NCI-H146 treated with DMSO at 0.1 percent for 48 hours (cell line): ENCODE results near the gene COA3.
"Not testable (repeated sequence)": the region's sequence is repeated elsewhere in the genome, so short reads cannot be mapped to it uniquely, and the experiment has no call there.

Experiments
- DNase-seq: peaks from one replicate; lab custom pipeline; 2025; ENCODE audit not compliant: unreplicated experiment; lab: John Stamatoyannopoulos, UW

Gene COA3

DNA sequence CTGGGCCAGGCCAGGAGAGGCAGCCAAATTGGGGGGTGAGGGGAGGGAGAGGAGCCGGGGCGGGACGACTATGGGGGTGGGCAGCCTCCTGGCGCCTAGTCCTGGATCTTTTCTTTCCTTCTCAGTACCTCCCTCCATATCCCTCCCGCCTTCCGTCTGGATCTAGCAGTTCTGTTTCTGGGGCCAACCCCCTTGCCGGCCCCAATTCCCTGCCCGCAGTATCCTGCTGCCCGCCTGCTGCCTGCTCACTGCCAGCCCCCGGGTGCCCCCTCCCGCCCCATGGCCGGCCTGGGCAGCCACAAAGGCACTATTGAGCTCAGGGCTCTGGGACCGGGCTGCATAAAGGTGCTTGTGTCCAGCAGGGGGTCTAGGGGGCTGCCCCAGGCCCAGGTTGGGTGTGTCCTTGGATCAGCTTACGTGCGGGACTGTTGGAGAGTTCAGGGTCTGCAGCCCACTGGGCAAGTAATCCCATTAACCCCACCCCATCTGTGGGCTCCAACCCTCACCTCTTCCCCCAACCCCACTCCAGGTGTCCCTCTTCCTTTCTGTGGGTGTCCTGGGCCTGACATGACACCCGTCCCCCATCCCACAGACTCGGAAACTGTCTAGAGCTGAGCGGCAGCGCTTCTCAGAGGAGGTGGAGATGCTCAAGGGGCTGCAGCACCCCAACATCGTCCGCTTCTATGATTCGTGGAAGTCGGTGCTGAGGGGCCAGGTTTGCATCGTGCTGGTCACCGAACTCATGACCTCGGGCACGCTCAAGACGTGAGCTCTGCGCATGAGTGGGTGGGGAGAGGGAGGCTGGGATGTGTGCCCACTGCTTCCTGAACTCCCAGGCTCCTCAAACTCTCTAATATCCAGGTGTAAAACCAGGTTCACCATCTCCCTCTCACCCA lies 16.1 kb downstream of the COA3 start:
- no peak for DNase-seq

DNA sequence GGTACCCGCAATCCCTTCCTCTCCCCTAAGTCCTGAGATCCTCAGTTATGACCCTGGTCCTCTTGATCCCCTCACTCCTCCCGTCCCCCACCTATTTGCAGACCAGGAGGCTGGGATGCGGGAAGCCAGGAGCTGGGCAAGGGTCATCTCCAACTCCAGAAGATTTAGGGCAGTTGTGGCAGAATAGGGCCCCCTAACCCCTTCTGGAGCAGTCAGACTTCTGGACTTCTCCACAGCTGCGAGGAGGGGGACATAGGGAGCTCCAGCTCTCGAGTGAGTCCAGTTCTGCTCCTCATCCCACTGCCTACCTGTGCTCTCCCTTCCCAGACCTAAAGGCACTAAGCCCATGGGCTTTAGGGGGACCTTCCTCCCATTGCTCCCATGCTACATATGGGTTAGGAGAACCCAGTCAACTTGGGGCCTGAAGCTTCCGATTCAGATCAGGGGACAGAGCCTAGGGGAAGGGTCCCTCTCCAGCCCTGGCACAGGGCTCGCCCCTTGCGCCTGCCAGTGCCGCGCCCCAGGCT lies 16.8 kb downstream of the COA3 start:
- DNase-seq = no peak

DNA sequence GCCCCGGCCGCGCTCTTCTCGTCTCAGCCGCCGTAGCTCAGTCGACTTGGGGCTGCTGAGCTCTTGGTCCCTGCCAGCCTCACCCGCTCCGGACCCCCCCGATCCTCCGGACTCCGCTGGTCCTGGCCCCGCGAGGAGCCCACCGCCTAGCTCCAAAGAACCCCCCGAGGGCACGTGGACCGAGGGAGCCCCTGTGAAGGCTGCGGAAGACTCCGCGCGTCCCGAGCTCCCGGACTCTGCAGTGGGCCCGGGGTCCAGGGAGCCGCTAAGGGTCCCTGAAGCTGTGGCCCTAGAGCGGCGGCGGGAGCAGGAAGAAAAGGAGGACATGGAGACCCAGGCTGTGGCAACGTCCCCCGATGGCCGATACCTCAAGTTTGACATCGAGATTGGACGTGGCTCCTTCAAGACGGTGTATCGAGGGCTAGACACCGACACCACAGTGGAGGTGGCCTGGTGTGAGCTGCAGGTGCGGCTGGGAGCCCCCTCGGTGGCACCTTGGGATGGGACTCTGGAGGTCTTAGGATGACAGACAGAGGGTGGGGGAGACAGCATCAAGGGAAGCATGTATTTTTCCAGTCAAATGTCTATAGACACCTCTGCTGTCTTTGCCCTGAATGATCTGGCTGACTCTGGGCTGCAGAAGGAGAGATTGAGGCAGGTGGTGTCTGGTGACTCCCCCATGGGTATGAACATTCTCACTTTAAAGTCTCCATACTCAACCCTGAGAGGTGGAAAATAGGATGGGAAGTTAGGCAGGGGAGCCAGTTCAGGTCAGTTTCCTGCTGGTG lies 17.5 kb downstream of the COA3 start:
- no peak for DNase-seq

DNA sequence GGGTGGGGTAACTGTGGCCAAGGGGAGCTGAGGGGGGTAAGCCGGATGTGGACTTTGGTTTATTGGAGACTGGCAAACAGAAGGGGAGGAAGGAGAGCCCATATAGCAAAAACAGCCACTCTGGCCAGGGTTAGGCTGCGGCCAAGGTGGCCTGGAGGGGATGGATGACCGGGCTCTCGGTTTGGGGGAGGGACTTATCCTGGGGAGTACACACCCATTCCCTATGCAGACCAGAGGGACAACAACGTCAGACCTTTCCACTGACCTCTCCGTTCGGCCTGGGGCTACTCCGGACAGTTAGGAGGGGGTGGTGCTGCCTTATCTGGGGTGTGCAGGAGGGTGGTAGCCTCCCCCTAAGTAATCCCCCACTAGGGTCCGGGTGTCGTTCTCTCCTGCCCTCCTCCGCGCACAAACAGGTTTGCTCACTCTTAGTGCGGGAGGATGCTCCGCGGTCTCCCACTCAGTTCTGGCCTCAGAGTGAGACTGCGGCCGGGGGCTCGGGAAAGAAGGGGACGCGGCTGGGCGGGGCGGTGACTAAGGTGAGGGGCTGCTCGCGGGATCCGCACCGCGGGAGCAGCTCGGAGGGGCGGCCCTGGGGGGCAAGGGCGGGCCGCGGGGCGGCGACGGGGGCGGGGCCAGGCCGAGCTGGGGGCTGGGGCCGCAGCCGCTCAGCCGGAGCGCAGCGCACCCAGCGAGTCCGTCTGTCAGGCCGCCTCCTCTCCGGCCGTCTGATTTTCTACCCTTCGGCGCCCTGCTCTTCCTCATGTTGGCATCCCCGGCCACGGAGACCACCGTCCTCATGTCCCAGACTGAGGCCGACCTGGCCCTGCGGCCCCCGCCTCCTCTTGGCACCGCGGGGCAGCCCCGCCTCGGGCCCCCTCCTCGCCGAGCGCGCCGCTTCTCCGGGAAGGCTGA lies 18.3 kb downstream of the COA3 start, which contains the start of gene WNK4:
TSS of gene WNK4 (plus strand) at position 675 of the 915 bp plus-strand sequence. CDS start at position 764, 89 bp downstream.
- DNase-seq = no peak

DNA sequence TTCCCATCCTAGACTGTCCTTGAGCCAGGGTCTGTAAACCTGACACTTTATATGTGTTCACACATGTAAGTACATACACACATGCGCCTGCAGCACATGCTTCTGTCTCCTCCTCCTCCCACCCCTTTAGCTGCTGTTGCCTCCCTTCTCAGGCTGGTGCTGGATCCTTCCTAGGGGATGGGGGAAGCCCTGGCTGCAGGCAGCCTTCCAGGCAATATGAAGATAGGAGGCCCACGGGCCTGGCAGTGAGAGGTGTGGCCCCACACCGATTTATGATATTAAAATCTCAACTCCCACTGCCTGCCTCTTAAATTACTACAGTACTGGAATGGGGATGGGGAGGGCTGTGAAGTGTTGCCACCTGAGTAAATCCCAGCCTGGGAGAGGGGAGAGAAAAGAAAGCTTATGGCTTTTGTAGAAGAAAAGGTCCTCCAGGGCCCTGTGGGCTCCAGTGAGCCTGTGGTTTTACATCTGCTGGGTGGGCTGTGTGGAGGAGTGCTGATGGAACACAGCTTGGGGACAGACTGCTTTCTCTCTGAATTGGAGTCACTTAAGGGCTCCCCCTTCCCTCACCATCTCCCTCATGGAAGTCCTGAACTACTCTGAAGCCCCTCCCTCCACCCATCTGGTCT lies 19.1 kb downstream of the COA3 start:
- no peak for DNase-seq

DNA sequence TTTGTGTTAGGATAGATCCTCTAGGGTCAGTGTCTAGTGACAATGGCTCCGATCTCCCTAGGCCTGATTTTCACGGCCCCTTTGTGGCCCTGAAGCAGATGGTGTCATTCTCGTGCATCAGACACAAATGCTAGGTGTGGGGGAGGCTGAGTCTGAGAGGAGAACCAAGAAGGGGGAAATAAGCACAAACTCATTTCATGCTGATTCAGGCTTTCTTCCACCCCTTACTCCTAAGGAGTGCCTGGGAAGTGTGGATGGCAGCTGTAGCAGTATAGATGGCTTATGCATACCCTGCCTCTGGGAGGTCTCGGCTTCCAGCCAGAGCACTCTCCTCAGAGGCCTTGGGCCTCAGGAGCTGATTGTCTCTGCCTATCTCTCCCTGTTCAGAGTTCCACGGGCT lies 19.9 kb downstream of the COA3 start:
- no peak for DNase-seq

DNA sequence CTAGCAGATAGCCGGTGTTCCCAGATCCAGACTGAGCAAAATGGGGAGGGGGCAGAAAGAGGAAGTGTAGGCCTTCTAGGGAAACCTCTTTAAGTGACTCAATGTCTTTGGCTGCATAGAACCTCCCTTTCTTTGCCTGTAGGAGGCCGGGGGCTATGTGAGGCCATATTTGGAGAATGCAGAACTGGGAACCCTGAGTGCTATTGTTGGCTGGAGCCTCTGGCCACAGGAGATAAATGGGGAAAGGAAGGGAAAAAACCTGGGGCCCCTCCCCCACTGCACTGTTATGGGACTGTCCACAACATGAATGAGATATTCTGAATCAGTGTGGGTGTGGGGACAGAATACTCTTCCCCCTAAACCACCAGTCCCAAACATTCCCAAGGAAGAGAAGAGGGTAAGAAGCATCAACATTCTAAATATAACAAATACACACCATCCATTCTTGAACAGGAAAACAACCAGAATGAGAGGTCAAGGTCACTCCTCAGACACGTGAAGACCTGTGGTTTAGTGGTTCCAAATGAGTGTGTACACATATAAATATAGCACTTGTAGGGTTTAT lies 22.9 kb downstream of the COA3 start:
- no peak for DNase-seq

DNA sequence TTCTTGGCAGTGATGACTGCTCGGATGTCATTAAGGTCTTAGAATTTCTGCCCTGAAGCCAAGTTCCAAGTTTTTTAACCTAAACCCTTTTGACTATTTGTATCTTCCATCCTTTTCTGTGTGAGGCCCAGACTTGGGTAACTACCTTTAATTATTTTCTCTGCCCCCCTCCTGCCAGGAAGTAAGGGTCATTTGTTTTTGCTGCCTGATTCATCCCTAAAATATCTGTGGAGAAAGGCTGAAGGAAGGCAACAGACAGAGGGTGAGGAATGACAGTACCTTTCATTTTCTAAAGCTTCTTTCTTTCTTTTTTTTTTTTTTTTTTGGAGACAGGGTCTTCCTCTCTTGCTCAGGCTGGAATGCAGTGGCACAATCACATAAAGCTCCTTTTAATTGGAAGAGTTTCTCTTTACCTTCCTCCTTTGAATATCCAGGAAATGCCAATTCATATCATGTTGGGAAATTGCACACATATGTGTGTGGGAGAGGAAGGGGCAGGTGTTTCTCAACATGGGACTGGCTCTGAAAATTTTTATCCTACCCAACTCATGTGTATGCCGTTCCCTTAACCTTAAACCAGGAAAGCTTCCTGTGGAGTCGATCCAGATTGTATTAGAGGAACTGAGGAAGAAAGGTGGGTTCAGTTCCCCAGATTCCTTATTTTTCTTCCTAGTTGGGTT lies 24.3 kb downstream of the COA3 start:
- no peak for DNase-seq

DNA sequence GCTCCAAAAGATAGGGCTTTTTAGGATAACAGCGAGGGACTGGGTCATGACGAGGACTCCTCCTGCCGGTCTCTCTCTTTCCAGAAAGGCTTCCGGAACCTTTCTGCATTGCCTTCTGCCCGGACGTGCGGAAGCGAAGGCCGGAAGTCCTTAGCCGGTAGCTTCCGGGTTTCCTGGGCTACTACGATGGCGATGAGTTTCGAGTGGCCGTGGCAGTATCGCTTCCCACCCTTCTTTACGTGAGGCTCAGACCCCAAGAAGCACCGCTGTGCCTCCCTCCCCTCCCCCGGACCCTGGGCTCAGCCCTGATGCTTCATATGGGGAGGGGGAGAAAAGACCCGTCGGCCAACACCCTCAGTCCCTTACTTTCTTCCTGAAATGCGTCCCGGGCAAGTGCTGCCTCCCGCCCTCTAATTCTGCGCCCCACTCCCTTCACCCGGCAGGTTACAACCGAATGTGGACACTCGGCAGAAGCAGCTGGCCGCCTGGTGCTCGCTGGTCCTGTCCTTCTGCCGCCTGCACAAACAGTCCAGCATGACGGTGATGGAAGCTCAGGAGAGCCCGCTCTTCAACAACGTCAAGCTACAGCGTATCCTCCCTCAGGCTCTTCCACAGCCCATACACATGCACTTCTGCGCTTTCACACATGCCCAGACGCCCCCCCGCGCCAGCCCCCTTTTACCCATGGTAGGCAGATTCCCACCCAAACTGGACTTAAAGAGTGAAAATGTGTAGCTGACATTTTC lies 25.0 kb downstream of the COA3 start, which contains the start of gene VPS25:
TSS of gene VPS25 (plus strand) at position 160 of the 746 bp plus-strand sequence. CDS start at position 187, 27 bp downstream.
- peak; percentile 69 for DNase-seq

DNA sequence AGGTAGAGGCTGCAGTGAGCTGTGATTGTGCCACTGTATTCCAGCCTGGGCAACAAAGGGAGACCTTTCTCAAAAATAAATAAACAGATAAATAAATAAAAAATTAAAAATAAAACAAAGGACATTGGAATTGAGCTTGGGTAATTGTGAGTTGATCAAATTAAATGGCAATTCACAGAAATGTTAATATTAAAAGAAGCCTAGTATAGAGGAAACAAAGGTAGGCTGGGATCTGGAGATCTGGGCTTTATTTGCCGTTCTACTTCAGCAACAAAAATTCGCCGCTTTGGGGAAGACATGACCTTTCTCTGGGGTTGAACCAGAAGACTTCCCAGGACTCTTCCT lies 25.6 kb downstream of the COA3 start:
- no peak for DNase-seq

DNA sequence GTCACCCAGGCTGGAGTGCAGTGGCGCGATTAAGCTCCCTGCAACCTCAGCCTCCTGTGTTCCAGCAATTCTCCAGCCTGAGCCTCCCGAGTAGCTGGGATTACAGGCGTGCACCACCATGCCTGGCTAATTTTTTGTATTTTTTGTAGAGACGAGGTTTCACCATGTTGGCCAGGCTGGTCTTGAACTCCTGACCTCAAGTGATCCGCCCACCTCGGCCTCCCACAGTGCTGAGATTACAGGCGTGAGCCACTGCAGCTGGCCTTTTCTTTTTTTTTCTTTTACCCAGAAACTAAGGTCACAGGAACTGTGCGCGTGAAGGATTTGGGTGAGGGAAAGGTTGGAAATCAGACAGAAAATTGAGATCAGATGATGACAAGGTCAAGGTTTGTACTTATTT lies 28.5 kb downstream of the COA3 start:
- not testable (repeated sequence) for DNase-seq

DNA sequence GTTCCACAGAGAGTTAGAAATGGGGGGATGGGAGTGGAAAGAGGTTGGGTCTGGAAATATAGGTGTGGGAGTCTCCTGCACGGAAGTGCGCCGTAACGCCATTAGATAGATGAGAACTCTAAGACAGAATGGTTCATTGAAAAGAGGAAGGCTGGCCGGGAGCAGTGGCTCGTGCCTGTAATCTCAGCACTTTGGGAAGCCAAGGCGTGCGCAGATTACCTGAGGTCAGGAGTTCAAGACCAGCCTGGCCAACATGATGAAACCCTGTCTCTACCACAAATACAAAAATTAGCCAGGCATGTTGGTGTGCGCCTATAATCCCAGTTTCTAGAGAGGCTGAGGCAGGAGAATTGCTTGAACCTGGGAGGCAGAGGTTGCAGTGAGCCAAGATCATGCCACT lies 30.5 kb downstream of the COA3 start:
- not testable (repeated sequence) for DNase-seq

DNA sequence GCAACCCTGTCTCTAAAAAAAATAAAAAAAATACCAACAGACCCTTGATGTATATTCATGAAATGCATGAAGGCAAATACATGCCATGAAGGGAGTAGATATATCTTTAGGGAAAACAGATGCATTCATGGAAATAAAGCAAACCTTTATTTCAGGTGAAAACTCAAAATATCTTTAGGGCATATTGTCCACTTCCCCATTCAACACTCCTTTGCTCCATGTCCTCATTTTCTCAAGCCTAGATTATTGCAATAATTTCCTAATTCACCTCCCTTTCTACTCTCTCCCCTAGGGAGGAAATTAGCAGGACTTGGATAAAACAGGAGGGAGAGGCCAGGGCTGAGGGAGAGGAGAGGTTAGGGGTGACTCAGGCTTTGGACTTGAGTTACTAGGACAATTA lies 31.0 kb downstream of the COA3 start:
- no peak for DNase-seq

DNA sequence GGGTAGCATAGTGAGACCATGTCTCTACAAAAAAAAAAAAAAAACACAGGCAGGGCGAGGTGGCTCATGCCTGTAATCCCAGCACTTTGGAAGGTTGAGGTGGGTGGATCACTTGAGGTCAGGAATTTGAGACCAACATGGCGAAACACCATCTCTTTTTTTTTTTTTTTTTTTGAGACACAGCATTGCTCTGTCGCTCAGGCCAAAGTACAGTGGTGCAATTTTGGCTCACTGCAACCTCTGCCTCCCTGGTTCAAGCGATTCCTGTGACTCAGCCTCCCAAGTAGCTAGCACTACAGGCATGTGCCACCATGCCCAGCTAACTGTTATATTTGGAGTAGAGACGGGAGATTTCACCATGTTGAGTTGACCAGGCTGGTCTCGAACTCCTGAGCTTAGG lies 32.4 kb downstream of the COA3 start:
- no peak for DNase-seq

DNA sequence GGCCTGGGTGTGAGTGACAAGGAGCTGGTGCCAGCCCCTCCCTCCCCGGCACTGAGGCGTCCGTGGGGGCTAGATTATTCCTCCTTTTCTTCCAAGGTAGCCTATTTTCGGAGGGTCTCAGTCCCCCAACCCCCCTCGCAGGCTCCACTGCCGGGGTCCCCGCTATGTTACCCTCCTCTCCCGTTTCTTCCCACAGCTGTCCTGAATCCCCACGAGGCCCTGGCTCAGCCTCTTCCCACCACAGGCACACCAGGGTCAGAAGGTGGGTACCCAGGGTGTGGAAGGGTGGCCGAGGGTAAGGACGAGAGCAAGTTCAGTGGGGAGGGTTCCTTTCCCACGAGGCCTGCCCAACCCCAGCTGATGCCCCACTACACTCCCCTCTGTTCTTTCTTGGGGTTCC lies 36.9 kb downstream of the COA3 start:
- DNase-seq = no peak

DNA sequence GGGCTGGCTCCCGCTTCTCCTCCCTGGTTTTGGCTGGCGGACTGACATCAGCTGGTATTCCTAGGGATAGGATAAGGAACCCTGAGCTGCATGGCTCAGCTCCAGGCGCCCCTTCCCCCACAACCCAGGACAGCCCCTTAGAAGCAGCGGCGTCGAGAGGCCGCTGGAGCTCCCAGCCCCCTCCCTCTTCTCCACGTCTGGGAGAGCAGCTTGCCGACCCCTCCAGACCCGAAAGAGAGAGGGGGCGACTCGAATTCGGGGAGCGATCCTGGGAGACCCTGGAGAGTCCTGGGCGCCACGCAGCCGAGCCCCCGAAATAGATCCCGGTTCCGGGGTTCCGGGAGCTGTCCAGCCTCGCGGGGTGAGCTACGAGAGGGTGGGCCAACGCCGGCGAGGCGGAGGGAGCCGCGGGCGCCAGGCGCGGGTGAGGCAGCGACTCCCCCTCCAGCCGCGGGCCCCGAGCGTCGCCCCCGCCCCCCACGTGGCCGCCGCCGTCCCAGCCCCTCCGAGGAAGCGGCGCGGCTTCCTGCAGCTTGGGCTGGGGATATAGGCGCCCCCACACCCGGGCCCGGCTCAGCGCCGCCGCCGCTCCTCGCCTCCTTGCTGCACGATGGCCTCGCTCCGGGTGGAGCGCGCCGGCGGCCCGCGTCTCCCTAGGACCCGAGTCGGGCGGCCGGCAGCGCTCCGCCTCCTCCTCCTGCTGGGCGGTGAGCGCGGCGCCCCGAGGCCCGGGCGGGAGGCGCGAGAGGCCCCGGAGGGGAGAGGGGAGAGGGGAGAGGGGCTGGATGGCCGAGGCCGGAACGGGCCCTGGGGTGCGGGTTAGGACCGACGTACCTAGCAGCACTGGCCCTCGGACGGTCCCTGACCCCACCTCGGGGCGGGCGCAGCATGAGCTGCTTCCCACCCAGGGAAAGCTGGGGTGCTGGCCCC lies 37.6 kb downstream of the COA3 start, which contains the start of gene RAMP2:
TSS of gene RAMP2 (plus strand) at position 576 of the 930 bp plus-strand sequence. CDS start at position 611, 35 bp downstream.
- DNase-seq = peak; percentile 9

DNA sequence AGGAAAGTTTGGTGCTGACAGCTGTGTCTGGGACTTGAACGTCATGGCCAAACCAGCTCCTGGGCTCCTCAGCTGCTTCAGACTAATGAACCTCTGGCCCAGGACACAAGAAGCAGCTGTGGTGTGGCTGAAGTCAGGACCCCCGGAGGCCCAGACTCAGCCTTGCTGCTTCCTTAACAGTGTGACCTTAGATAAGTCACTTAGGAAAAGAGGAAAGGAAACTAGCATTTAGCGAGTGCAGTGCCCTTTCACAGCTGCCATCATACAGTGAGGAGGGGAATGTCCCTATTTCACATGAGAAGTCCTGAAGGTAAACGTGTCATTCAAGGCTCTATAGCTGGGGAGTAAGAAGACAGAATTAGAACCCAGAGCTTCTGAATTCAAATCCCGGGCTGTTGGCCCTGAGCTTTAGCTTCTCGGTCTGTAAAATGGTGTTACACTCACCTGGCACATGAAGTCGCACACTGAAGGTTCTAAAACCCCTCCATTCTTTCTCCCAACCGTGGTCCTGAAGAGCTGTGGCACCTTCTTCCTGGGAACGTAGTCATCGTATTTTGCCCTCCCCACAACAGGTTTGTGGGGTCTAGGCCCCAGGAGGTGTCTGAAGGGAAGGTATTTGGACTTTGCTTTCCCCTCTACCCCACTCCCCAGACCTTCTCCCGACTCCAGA lies 38.4 kb downstream of the COA3 start:
- no peak for DNase-seq
